Gastrocnemius medialis (tissue), 4 donors: ENCODE measurements around the gene FSTL1. TPM values are rescaled to one million over a fixed set of nuclear protein-coding genes. Genes with fewer than 3 reads are reported as not detected.

Experiments
- ATAC-seq, 2 donors: fragments of 150-250 bp; one replicate each; pipeline ENCODE4 v1.9.1; 2016
- DNase-seq, 2 donors: peaks; one replicate each; pipeline ENCODE4 v3.0.0-alpha.2; 2019
- H3K27ac ChIP-seq, 4 donors: fragments of 200-600 bp; sonication (generic); 1 replicate in 1 of 4; 2 replicates in 3 of 4; pipeline ENCODE4 v1.5.1; 2016 to 2018; ENCODE audit warnings: mild to moderate bottlenecking in 2 of 4, moderate library complexity in 1 of 4
- H3K27me3 ChIP-seq, 3 donors: fragments of 200-600 bp; sonication (generic) in 2 of 3; 1 replicate in 1 of 3; 2 replicates in 2 of 3; pipeline versions ENCODE4 v1.5.1 to v1.6.0; 2016 to 2019; ENCODE audit warnings: mild to moderate bottlenecking in 1 of 3, moderate library complexity in 1 of 3
- H3K36me3 ChIP-seq, 2 donors: fragments of 200-600 bp; sonication (generic) in 1 of 2; one replicate each; pipeline ENCODE4 v1.5.1; 2017 to 2018
- H3K4me1 ChIP-seq, 2 donors: fragments of 200-600 bp; sonication (generic) in 1 of 2; one replicate each; pipeline ENCODE4 v1.5.1; 2016 to 2017; ENCODE audit warnings: mild to moderate bottlenecking in 2 of 2
- H3K4me3 ChIP-seq, 4 donors: fragments of 200-600 bp; sonication (generic) in 3 of 4; 1 replicate in 1 of 4; 2 replicates in 3 of 4; pipeline ENCODE4 v1.5.1; 2016 to 2019; ENCODE audit warnings: mild to moderate bottlenecking in 2 of 4
- H3K9me3 ChIP-seq, 3 donors: fragments of 200-600 bp; sonication (generic) in 2 of 3; 1 replicate in 1 of 3; 2 replicates in 2 of 3; pipeline ENCODE4 v1.5.1; 2016 to 2019
- CTCF ChIP-seq, 5 experiments: fragments of 450-650 bp in 3 of 5; fragments of 200-600 bp in 2 of 5; sonication (generic) in 2 of 5; IDR thresholded peaks in 4 of 5; conservative IDR thresholded peaks in 1 of 5; 1 replicate in 4 of 5; 2 replicates in 1 of 5; pipeline ENCODE4 v1.5.1; 2016 to 2019; ENCODE audit warnings: antibody characterized with exemption in 5 of 5, mild to moderate bottlenecking in 3 of 5, moderate library complexity in 3 of 5
- POLR2A ChIP-seq, 2 donors: fragments of 450-650 bp; IDR thresholded peaks; one replicate each; pipeline ENCODE4 v1.6.1; 2017; ENCODE audit warnings: antibody characterized with exemption in 2 of 2, mild to moderate bottlenecking in 2 of 2, moderate library complexity in 2 of 2
- in situ Hi-C, 4 donors: fragments of 200-750 bp; cut with MboI; loops; one replicate each; pipeline versions ENCODE4 v1.15.0 to v1.8.0; 2017; ENCODE audit warnings: low sequenced_read_pairs in 4 of 4
- intact Hi-C: fragments of 100-400 bp; cut with DNase I; formaldehyde crosslinking; loops from one replicate; pipeline ENCODE4 v1.15.1; 2023; ENCODE audit warnings: low total_unique reads
- total RNA-seq, 4 donors: library from RNA; depleted of rRNA; stranded (reverse); fragments of >200 nt; gene quantifications; one replicate each; pipeline versions ENCODE4 v1.1.0 to v1.2.3, GENCODE V29; 2016

The FSTL1 gene
- total RNA-seq, 4 donors from 2014 or later: 33.4 to 77.5 (median 44.0) TPM

GRCh38 chr3:120462409-120462959, 11.7 kb upstream of the FSTL1 start:
- ATAC-seq (no peak), DNase-seq (no peak)
- in situ Hi-C loops: no loop called here
- H3K36me3 ChIP-seq: no peaks in the 10 kb centered on the region
- no peaks in the 10 kb centered on the region for H3K27me3 ChIP-seq
- H3K27ac ChIP-seq: no peak overlapping the region
- H3K9me3 ChIP-seq: no peaks in the 10 kb centered on the region
- no peak overlapping the region for H3K4me3 ChIP-seq
- H3K4me1 ChIP-seq: peaks cover 0 to 3% of the 10 kb centered on the region in 2 donors
- intact Hi-C loops: no loop called here
- TF ChIP-seq CTCF (IDR thresholded peaks at IDR 0.05 in 4 of 5, conservative IDR thresholded peaks at IDR 0.05 in 1 of 5) (no peak), POLR2A (IDR thresholded peaks at IDR 0.05) (no peak)

GRCh38 chr3:120461416-120461815, 10.6 kb upstream of the FSTL1 start:
- DNase-seq: no peak
- Histone ChIP-seq H3K4me1 (peaks cover 0 to 3% of the 10 kb centered on the region in 2 donors), H3K27ac (no peak overlapping the region), H3K36me3 (no peaks in the 10 kb centered on the region), H3K4me3 (no peak overlapping the region), H3K27me3 (no peaks in the 10 kb centered on the region), H3K9me3 (no peaks in the 10 kb centered on the region)
- ATAC-seq: no peak
- intact Hi-C loops (no loop called here), in situ Hi-C loops (no loop called here)
- TF ChIP-seq CTCF (IDR thresholded peaks at IDR 0.05 in 4 of 5, conservative IDR thresholded peaks at IDR 0.05 in 1 of 5) (no peak), POLR2A (IDR thresholded peaks at IDR 0.05) (no peak)

- in situ Hi-C loops (no loop called here), intact Hi-C loops (no loop called here)
Measured at GRCh38 chr3:120460862-120461261, 10.1 kb upstream of the FSTL1 start.

GRCh38 chr3:120460181-120460790, 9.5 kb upstream of the FSTL1 start:
- Histone ChIP-seq H3K27me3 (no peaks in the 10 kb centered on the region), H3K9me3 (no peaks in the 10 kb centered on the region), H3K36me3 (no peaks in the 10 kb centered on the region), H3K4me3 (no peak overlapping the region), H3K4me1 (peaks cover 0 to 3% of the 10 kb centered on the region in 2 donors), H3K27ac (no peak overlapping the region)
- TF ChIP-seq CTCF (IDR thresholded peaks at IDR 0.05 in 4 of 5, conservative IDR thresholded peaks at IDR 0.05 in 1 of 5) (no peak), POLR2A (IDR thresholded peaks at IDR 0.05) (no peak)
- DNase-seq: no peak
- intact Hi-C loops (no loop called here), in situ Hi-C loops (no loop called here)
- ATAC-seq: no peak

More at GRCh38 chr3:120460862-120461261, 10.1 kb upstream of the FSTL1 start:
- H3K4me1 ChIP-seq: peaks cover 0 to 3% of the 10 kb centered on the region in 2 donors
- no peaks in the 10 kb centered on the region for H3K27me3 ChIP-seq
- no peak overlapping the region for H3K4me3 ChIP-seq
- DNase-seq (no peak), ATAC-seq (no peak)
- TF ChIP-seq CTCF (IDR thresholded peaks at IDR 0.05 in 4 of 5, conservative IDR thresholded peaks at IDR 0.05 in 1 of 5) (no peak), POLR2A (IDR thresholded peaks at IDR 0.05) (no peak)
- H3K36me3 ChIP-seq: no peaks in the 10 kb centered on the region
- H3K9me3 ChIP-seq: no peaks in the 10 kb centered on the region
- no peak overlapping the region for H3K27ac ChIP-seq
